Immature natural killer cell (primary cell): ENCODE measurements around the gene PTGR3. TPM values are rescaled to one million over a fixed set of nuclear protein-coding genes. Genes with fewer than 3 reads are reported as not detected.
A peak's percentile ranks its signal among the peaks of the same experiment; 100 is the strongest.
"Not testable (repeated sequence)": the region's sequence is repeated elsewhere in the genome, so short reads cannot be mapped to it uniquely, and the experiment has no call there.

Source experiments
- DNase-seq, 3 donors: peaks; one replicate each; pipeline ENCODE4 v3.0.0; 2022; ENCODE audit warnings: mixed read lengths in 1 of 3
- H3K27ac Mint-ChIP-seq, 6 donors: one replicate each; pipeline ENCODE4 v1.8.0; 2020; ENCODE audit warnings: mixed read lengths in 6 of 6, mild to moderate bottlenecking in 5 of 6, inconsistent platforms in 4 of 6, moderate library complexity in 3 of 6
- H3K27me3 Mint-ChIP-seq, 3 donors: one replicate each; pipeline ENCODE4 v1.8.0; 2020 to 2021; ENCODE audit warnings: low read depth in 3 of 3, mild to moderate bottlenecking in 3 of 3, mixed read lengths in 3 of 3, moderate library complexity in 3 of 3, inconsistent platforms in 1 of 3
- H3K36me3 Mint-ChIP-seq, 3 donors: one replicate each; pipeline ENCODE4 v1.8.0; 2020; ENCODE audit warnings: mixed read lengths in 3 of 3, inconsistent platforms in 2 of 3, mild to moderate bottlenecking in 2 of 3
- H3K4me1 Mint-ChIP-seq, 2 donors: one replicate each; pipeline ENCODE4 v1.8.0; 2020; ENCODE audit warnings: inconsistent platforms in 2 of 2, mild to moderate bottlenecking in 2 of 2, mixed read lengths in 2 of 2, moderate library complexity in 1 of 2
- H3K4me3 Mint-ChIP-seq, 5 donors: one replicate each; pipeline ENCODE4 v1.8.0; 2020; ENCODE audit warnings: mild to moderate bottlenecking in 5 of 5, mixed read lengths in 5 of 5, inconsistent platforms in 3 of 5, moderate library complexity in 3 of 5
- H3K9me3 Mint-ChIP-seq, 6 donors: one replicate each; pipeline ENCODE4 v1.8.0; 2020; ENCODE audit warnings: mild to moderate bottlenecking in 6 of 6, mixed read lengths in 6 of 6, inconsistent platforms in 4 of 6, moderate library complexity in 3 of 6
- polyA plus RNA-seq, 3 donors: library from polyadenylated mRNA; unstranded; fragments of 300-500 nt; fragmentation: Illumina TruSeq; gene quantifications; one replicate each; pipeline ENCODE4 v1.2.3, GENCODE V29; 2021

Gene PTGR3
- polyA plus RNA-seq, 3 donors from 2014 or later: 18.4 to 32.9 (median 26.1) TPM

DNA sequence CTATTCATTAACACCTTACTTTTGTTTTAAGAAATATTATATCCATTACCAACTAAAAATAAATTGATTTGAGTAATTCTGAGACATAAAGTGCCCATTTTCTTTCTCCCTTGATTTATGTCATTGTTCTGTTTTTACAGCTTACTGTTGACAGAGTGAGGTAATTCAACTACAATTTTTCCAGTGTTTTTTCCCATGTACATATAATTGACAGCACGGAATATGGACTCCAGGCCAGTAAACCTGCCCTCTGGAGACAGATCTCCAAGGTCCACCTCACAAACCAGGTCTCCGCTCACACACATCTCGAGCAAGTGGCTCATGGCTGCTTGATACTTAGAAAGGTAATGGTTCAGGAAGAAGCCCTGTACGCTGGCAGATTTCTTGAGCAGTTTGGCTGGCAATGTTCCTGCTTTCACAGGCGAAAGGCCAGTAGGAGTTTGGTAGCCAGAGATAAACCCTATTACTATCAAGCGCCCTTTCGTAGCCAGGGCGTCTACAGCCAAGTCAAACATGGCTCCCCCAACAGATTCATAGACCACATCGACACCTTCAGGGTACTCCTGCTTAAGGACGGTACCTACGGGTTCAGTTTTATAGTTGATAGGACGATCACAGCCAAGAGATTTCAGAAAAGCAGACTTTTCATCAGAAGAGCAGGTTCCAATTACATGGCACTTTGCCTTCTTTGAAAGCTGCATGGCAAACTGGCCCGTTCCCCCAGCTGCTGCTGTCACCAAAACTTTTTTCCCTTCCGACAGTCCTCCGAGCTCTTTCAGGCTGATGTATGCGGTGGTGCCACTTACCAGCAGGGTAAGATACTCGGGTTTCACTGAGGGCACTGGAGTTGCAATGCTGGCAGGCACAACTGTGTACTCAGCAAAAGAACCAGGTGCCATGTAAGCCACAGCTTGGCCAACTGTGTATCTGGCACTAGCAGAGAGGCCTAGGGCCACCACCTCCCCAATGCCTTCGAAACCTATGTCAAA is 7.4 kb downstream of the PTGR3 start:
- Mint-ChIP-seq H3K36me3 (peaks cover 3 to 14% (median 11%) of the 10 kb centered on the region in 3 donors), H3K4me1 (peaks cover 24 to 66% of the 10 kb centered on the region in 2 donors), H3K4me3 (no peak overlapping the region), H3K27ac (peak overlapping the region in 2 of 6 donors; percentile 5 to 40), H3K9me3 (no peaks in the 10 kb centered on the region), H3K27me3 (peaks cover 0 to 4% (median 1%) of the 10 kb centered on the region in 3 donors)
- DNase-seq: no peak

DNA sequence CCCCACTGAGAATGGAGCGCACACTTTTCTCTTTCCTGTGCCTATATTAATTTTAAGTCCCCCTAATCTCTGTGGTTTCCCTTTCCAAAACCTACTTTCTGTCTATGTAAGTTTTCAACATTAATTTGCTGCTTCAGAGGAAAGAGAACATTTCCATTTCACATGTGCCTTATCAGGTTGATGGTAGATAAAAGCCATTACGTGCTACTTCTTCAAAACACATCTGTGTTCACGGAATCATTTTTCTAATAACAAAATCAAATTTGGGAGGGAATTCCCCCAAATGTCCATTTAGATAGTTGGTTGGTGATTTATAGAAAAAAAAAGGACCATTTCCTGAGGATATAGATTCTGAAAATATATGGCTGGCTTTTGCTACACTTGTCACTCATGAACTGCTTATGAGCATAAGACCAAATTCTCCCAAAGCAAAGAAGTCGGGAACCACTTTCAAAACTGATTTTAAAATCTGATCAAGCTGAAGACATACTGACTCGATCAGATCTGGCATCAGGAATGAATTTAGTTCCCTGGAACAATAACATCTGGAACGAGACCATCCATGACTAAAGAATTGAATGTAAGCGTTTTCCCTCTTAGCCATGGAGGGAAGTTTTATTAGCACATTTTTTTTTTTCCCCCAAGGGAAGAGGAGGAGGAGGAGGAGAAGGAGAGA is 8.2 kb downstream of the PTGR3 start:
- no peak for DNase-seq
- peaks cover 21 to 58% of the 10 kb centered on the region in 2 donors for H3K4me1 Mint-ChIP-seq
- no peak overlapping the region for H3K4me3 Mint-ChIP-seq
- H3K27ac Mint-ChIP-seq: peak overlapping the region in 3 of 6 donors; percentile 40 to 58 (median 45)
- H3K9me3 Mint-ChIP-seq: no peaks in the 10 kb centered on the region
- H3K27me3 Mint-ChIP-seq: peaks cover 0 to 4% (median 0%) of the 10 kb centered on the region in 3 donors
- peaks cover 3 to 14% (median 11%) of the 10 kb centered on the region in 3 donors for H3K36me3 Mint-ChIP-seq

- Mint-ChIP-seq H3K27ac (peak overlapping the region in 2 of 6 donors; percentile 46 to 76), H3K4me3 (no peak overlapping the region), H3K36me3 (peaks cover 3 to 14% (median 11%) of the 10 kb centered on the region in 3 donors), H3K9me3 (no peaks in the 10 kb centered on the region), H3K4me1 (peaks cover 15 to 51% of the 10 kb centered on the region in 2 donors), H3K27me3 (peaks cover 0 to 4% (median 0%) of the 10 kb centered on the region in 3 donors)
- no peak for DNase-seq
Measured at GRCh38 chr18:75200071-75200470, 8.9 kb downstream of the PTGR3 start.

- peaks cover 3 to 14% (median 11%) of the 10 kb centered on the region in 3 donors for H3K36me3 Mint-ChIP-seq
- H3K9me3 Mint-ChIP-seq: no peaks in the 10 kb centered on the region
- peak overlapping the region in 1 of 6 donors; percentile 30 for H3K27ac Mint-ChIP-seq
- H3K4me3 Mint-ChIP-seq: no peak overlapping the region
- DNase-seq: no peak
- peaks cover 11 to 48% of the 10 kb centered on the region in 2 donors for H3K4me1 Mint-ChIP-seq
- H3K27me3 Mint-ChIP-seq: peaks cover 0 to 4% (median 0%) of the 10 kb centered on the region in 3 donors
Measured at GRCh38 chr18:75199327-75199726, 9.6 kb downstream of the PTGR3 start.

DNA sequence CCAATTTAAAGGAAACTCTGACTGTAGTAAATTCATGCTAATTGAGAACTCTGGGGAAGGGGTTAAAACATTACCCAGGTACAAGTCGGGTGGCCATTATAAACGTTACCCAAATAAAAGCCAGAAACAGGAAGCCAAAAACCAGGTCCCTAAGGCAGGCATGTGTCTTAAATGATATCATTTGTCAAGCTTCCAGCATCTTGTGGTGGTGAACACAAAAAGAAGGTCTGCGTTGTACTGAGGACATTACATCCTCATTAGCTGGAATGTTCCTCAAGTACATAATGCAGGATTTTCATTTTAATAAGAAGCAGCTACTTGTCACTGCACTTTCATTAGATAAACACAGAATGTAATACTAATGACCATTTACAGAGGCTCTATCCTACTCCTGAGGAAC is 10.9 kb downstream of the PTGR3 start:
- H3K9me3 Mint-ChIP-seq: no peaks in the 10 kb centered on the region
- peaks cover 3 to 14% (median 11%) of the 10 kb centered on the region in 3 donors for H3K36me3 Mint-ChIP-seq
- H3K27me3 Mint-ChIP-seq: peaks cover 0 to 3% (median 0%) of the 10 kb centered on the region in 3 donors
- H3K27ac Mint-ChIP-seq: peak overlapping the region in 1 of 6 donors; percentile 51
- H3K4me1 Mint-ChIP-seq: peaks cover 10 to 42% of the 10 kb centered on the region in 2 donors
- no peak overlapping the region for H3K4me3 Mint-ChIP-seq
- DNase-seq: no peak

- no peak overlapping the region for H3K4me3 Mint-ChIP-seq
- no peak overlapping the region for H3K27ac Mint-ChIP-seq
- DNase-seq: no peak
- peaks cover 0 to 1% (median 0%) of the 10 kb centered on the region in 3 donors for H3K36me3 Mint-ChIP-seq
- H3K27me3 Mint-ChIP-seq: peaks cover 0 to 3% (median 0%) of the 10 kb centered on the region in 3 donors
- peaks cover 2 to 5% of the 10 kb centered on the region in 2 donors for H3K4me1 Mint-ChIP-seq
- no peaks in the 10 kb centered on the region for H3K9me3 Mint-ChIP-seq
Measured at GRCh38 chr18:75192899-75193298, 16.0 kb downstream of the PTGR3 start.

GRCh38 chr18:75189696-75190095 is 19.2 kb downstream of the PTGR3 start:
- Mint-ChIP-seq H3K4me1 (no peaks in the 10 kb centered on the region), H3K36me3 (peaks cover 0 to 5% (median 0%) of the 10 kb centered on the region in 3 donors), H3K4me3 (no peak overlapping the region), H3K9me3 (no peaks in the 10 kb centered on the region), H3K27me3 (peaks cover 0 to 3% (median 0%) of the 10 kb centered on the region in 3 donors), H3K27ac (no peak overlapping the region)
- DNase-seq: no peak

DNA sequence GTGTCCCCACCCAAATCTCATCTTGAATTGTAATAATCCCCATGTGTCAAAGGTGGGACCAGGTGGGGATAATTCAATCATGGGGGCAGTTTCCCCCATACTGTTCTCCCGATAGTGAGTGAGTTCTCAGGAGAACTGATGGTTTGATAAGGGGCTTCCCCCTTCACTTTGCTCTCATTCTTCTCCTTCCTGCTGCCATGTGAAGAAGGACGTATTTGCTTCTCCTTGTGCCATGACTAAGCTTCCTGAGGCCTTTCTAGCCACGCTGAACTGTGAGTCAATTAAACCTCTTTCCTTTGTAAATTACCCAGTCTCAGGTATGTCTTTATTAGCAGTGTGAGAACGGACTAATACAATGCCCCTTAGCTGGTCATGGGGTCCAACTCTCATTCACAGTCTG is 21.2 kb downstream of the PTGR3 start:
- not testable (repeated sequence) for H3K4me1 Mint-ChIP-seq, H3K27me3 Mint-ChIP-seq, DNase-seq, H3K27ac Mint-ChIP-seq, H3K9me3 Mint-ChIP-seq, H3K36me3 Mint-ChIP-seq, H3K4me3 Mint-ChIP-seq

DNA sequence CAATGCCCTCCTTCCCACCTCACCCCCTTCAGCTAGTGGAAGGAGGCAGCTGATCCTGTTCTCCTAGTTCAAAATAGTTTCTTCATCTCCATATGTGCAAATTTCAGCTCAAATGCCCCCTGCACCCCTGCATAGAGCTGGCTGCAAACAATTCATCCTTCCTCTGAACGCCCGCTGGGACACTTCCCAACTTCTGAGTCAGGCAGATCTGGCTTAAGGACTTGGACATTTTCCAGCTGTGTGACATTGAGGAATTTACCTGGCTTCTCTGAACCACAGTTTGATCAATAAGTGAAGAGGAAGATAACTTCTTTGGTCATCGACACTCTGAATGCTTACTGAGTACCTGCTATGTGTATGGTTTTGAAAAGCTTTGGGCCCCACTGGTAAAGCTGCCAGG is 23.5 kb downstream of the PTGR3 start:
- peaks cover 0 to 2% (median 0%) of the 10 kb centered on the region in 6 donors for H3K9me3 Mint-ChIP-seq
- peaks cover 0 to 3% (median 2%) of the 10 kb centered on the region in 3 donors for H3K27me3 Mint-ChIP-seq
- no peak for DNase-seq
- H3K4me1 Mint-ChIP-seq: no peaks in the 10 kb centered on the region
- H3K36me3 Mint-ChIP-seq: peaks cover 0 to 5% (median 0%) of the 10 kb centered on the region in 3 donors
- no peak overlapping the region for H3K4me3 Mint-ChIP-seq
- no peak overlapping the region for H3K27ac Mint-ChIP-seq

DNA sequence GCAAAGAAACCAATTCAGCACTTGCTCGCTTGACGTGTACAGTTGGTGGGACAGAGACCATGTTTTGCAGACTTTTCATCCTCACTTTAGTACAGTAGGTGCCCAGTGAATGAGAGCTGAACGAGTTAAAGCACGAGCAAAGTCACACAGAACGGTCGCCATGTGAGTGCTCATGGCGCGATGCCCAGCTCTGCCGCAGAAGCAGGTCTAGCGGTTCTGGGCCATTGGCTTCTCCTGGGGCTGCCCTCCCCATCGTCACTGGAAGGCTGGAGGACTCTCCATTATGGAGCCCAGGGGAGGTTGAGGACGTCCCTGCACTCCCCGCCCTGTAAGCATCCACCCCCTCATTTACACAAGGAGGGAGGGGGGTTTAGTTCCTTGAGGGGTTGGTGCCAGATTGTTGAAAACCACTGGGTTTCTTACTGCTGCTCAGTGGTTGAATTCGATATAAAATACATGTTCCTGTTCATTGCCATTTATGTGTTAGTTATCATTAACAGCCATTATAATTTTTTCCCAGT is 24.9 kb downstream of the PTGR3 start:
- peaks cover 0 to 2% (median 0%) of the 10 kb centered on the region in 6 donors for H3K9me3 Mint-ChIP-seq
- no peak overlapping the region for H3K4me3 Mint-ChIP-seq
- H3K27me3 Mint-ChIP-seq: peaks cover 0 to 3% (median 2%) of the 10 kb centered on the region in 3 donors
- H3K36me3 Mint-ChIP-seq: peaks cover 0 to 5% (median 0%) of the 10 kb centered on the region in 3 donors
- no peak overlapping the region for H3K27ac Mint-ChIP-seq
- no peak for DNase-seq
- no peaks in the 10 kb centered on the region for H3K4me1 Mint-ChIP-seq

DNA sequence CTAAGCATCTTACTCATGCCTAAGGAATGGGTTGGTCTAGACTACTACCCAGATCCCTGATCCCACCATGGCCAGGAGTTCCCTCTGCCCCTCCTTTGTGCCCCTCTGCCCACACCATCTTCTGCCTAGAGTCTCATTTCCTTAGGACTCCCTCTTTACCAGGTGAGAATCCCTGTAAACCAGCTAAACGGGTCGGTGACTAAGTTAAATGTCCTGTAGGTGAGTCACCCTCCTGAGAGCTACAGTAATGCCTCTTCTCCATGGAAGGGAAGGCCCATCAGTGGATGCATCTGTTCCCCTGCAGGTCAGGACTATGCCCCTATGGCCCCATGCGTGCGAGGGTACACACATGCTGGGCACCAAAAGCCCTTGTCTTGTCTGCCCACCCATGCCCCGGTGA is 25.4 kb downstream of the PTGR3 start:
- peaks cover 0 to 3% (median 2%) of the 10 kb centered on the region in 3 donors for H3K27me3 Mint-ChIP-seq
- H3K27ac Mint-ChIP-seq: no peak overlapping the region
- no peaks in the 10 kb centered on the region for H3K4me1 Mint-ChIP-seq
- peaks cover 0 to 2% (median 0%) of the 10 kb centered on the region in 6 donors for H3K9me3 Mint-ChIP-seq
- H3K4me3 Mint-ChIP-seq: no peak overlapping the region
- H3K36me3 Mint-ChIP-seq: peaks cover 0 to 5% (median 0%) of the 10 kb centered on the region in 3 donors
- no peak for DNase-seq

DNA sequence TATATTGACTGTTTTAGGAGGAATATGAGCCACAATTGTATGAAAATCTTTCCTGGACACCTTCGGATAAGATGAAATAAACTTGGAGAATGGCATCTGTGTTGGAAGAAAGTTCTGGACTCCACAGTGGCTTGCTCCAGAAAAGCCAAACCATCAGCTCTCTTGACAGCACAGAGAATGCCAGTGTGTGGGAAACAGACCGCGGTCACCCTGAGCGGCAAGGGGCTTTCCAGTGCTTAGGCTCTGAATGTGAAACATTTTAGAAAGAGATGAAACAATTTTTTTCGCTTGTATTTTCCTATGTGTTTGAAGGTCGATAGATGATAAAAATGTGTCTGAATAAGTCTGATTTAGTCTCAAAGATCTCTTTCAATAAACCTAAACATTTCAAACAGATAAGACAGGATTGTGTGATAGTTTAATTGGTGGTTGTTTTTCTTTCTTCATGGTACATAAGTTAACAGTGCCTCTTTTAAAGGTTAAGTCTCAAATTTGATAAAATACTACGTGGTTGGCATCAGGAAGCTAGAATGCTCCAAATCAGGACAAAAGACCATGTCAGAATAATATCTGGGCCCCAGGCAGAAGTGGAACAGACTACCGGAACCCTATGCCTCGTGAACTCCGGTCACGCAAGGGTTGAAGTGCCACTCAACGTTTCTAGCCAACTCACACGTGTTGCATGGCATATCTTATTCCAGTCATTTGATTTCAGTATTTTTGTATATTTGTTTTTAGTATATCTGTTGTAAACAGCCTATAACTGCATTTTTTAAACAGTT is 28.9 kb downstream of the PTGR3 start:
- Mint-ChIP-seq H3K9me3 (peaks cover 0 to 2% (median 0%) of the 10 kb centered on the region in 6 donors), H3K4me1 (peaks cover 0 to 5% of the 10 kb centered on the region in 2 donors), H3K27ac (no peak overlapping the region), H3K27me3 (peaks cover 0 to 4% (median 2%) of the 10 kb centered on the region in 3 donors), H3K4me3 (no peak overlapping the region), H3K36me3 (no peaks in the 10 kb centered on the region)
- DNase-seq: no peak

DNA sequence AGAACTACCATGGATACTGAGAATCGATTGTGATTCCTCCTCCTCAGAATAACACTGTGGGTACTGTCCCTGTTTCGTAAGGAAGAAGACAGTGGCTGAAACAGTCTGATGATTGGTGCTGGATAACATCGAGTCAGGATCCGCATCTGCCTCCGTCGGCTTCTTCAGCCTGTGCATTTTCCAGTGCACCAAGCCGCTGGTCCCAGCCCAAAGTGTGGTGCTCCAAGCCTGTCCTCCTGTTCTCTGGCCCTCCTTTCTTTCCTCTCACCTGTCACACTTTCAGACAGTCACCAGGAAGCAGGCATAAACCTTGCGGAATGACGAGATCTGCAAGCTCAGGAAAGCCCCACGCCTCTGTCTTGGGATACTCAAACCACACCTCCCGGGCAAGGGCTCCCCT is 30.6 kb downstream of the PTGR3 start:
- no peak for DNase-seq
- no peak overlapping the region for H3K27ac Mint-ChIP-seq
- peaks cover 3 to 5% of the 10 kb centered on the region in 2 donors for H3K4me1 Mint-ChIP-seq
- no peak overlapping the region for H3K4me3 Mint-ChIP-seq
- no peaks in the 10 kb centered on the region for H3K36me3 Mint-ChIP-seq
- H3K9me3 Mint-ChIP-seq: peaks cover 0 to 2% (median 0%) of the 10 kb centered on the region in 6 donors
- peaks cover 0 to 4% (median 2%) of the 10 kb centered on the region in 3 donors for H3K27me3 Mint-ChIP-seq
